T-helper 2 cell treated with Interferon-gamma antibody and Interleukin-4, amounts not matched to agents 100 ng/mL and 5 ng/mL, for 36 hours (primary cell): Measurements from ENCODE around the gene PIM3. TPM values are rescaled to one million over a fixed set of nuclear protein-coding genes. Genes with fewer than 3 reads are reported as not detected.

ENCODE experiments used
- intact Hi-C: fragments of 100-400 bp; cut with micrococcal nuclease; formaldehyde crosslinking; loops from one replicate; pipeline ENCODE4 v1.15.1; 2023
- total RNA-seq: library from RNA; stranded (reverse); gene quantifications from 2 replicates; pipeline ENCODE4 v1.2.3, GENCODE V29; 2022

The PIM3 gene
- 52.6 and 52.8 TPM in 2 replicates for total RNA-seq

DNA sequence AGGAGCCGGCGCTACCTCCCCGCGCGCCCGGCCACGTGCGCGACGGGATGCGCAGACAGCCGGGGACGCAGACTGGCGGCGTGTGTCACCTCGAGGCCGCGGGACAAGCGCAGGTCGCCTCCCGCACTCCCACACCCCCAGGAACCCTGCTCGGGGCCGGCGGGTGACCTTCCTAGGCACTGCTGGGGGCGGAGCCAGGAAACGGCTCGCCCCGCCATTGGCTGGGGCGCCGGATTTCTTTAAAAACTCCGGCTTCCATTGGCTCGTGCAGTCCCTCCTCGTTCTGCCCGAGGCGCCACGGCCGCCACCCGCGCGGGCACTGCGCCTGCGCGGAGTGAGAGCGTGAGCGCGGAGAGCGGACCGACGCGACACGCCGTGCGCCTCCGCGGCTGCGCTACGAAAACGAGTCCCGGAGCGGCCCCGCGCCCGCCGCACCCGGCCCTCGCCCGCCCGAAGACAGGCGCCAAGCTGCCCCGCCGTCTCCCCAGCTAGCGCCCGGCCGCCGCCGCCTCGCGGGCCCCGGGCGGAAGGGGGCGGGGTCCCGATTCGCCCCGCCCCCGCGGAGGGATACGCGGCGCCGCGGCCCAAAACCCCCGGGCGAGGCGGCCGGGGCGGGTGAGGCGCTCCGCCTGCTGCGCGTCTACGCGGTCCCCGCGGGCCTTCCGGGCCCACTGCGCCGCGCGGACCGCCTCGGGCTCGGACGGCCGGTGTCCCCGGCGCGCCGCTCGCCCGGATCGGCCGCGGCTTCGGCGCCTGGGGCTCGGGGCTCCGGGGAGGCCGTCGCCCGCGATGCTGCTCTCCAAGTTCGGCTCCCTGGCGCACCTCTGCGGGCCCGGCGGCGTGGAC, at the start of gene PIM3:
TSS of gene PIM3 (plus strand) at position 614 of the 846 bp plus-strand sequence. CDS start at position 790, 176 bp downstream.
- intact Hi-C loops: loop anchor here (1.0 kb wide), 2 partner anchors 24 to 42 kb away; partner anchors contain the start of genes ALG12 and CRELD2

GRCh38 chr22:49911881-49912625, 48.5 kb upstream of the PIM3 start:
- intact Hi-C loops: no loop called here

- intact Hi-C loops: no loop called here
Measured at GRCh38 chr22:49913026-49913425, 47.5 kb upstream of the PIM3 start.

DNA sequence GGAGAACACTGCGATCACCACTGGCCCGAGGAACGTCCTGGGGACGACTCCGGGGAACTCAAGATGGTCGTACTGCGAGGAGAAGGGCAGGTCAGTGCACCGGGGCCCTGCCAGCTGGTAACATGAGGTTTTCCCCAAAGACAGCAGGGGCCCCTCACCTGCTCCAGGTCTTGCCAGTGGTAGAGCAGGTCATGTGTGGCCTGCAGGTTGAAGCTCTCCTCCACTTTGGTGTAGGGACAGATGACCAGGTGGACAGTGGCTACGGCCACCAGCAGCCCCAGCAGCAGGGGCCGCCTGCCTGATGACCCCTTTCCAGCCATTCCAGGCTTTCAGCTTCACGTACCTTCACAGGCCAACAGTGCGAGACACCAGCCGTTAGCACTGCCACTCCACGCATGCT, 47.1 kb upstream of the PIM3 start:
- intact Hi-C loops: no loop called here

GRCh38 chr22:49914256-49914655, 46.3 kb upstream of the PIM3 start:
- intact Hi-C loops: no loop called here

- intact Hi-C loops: no loop called here
Measured at GRCh38 chr22:49915610-49916009, 45.0 kb upstream of the PIM3 start.

DNA sequence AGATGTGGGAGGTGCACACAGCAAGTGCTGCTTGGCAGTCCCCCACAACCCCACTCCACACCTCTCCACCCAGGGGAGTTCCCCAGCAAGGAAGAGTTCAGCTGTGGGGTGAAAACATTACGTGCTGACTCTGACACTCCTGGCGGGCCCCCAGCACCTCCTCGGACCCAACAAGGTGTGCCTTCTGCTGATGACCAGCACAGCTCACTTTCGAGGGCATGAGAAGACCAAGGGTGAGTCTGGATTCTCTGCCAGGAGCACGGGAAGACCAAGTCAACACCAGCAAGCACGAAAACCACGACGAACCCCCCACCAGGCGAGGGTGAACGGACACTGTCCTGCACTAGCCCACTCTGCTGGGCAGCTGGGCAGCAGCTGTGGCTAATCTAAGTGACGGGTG, 43.7 kb upstream of the PIM3 start:
- intact Hi-C loops: no loop called here

DNA sequence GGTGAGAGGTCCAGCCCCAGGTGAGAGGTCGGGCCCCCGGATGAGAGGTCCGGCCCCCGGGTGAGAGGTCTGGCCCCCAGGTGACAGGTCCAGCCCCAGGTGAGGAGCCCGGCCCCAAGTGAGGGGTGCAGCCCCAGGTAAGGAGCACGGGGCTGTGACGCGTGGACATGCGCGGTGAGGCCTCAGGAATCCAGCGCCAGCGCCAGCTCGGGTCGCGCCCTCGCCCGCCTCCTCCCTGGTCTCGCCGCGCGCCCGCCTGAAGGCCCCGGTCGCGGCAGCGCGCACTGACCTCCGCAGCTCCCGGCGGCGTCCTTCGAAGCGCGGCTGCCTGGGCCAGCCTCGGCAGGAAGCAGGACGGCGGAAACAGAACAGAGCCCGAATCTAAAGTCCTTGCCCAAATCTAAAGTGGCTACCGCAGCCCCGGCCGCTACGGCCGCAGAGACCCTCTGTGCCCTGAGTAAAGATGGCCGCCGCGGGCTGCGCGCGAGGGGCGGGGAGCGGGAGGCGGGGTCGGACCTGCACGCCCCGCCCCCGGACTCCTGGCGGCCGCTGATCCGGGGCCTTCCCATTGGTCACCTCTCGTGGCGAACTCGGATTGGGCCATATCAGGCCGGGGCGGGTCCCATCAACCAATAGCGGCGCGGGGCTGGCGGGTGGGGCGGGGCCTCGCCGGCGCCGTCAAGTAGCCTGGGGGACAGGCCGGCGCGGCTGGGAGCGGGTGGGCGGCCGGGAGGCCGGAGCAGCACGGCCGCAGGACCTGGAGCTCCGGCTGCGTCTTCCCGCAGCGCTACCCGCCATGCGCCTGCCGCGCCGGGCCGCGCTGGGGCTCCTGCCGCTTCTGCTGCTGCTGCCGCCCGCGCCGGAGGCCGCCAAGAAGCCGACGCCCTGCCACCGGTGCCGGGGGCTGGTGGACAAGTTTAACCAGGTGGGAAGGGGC, 42.3 kb upstream of the PIM3 start, which contains the start of the genes ALG12 and CRELD2:
TSS of gene ALG12 (minus strand) at position 465 of the 937 bp plus-strand sequence. CDS start 4,673 bp downstream, outside the sequence.
TSS of gene CRELD2 (plus strand) at position 661 of the 937 bp plus-strand sequence. CDS start at position 797, 136 bp downstream.
- intact Hi-C loops: loop anchor here (1.0 to 2.0 kb wide), 4 partner anchors 18 to 91 kb away; partner anchors contain the start of genes BRD1, PIM3 and ZBED4

- intact Hi-C loops: loop anchor here (1.0 to 2.0 kb wide), 4 partner anchors 17 to 92 kb away; partner anchors contain the start of genes BRD1, PIM3 and ZBED4
Measured at GRCh38 chr22:49918911-49919881, 41.4 kb upstream of the PIM3 start.

GRCh38 chr22:49920859-49921258, 39.7 kb upstream of the PIM3 start:
- intact Hi-C loops: no loop called here

GRCh38 chr22:49921508-49922278, 38.9 kb upstream of the PIM3 start:
- intact Hi-C loops: no loop called here

DNA sequence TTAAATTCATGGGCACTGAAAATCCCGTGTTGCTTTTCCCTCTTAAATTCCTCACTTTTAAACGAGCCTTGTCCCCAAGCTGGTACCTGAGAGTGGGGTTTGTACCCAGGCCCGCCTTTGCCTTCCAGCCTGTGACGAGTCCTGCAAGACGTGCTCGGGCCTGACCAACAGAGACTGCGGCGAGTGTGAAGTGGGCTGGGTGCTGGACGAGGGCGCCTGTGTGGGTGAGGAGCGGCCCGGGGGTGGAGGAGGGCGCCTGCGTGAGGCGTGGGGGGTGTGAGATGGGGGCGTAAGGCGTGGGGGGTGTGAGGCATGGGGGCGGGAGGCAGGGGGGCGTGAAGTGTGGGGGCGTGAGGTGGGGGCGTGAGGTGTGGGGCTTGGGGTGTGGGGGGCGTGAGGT, 38.1 kb upstream of the PIM3 start:
- intact Hi-C loops: no loop called here

DNA sequence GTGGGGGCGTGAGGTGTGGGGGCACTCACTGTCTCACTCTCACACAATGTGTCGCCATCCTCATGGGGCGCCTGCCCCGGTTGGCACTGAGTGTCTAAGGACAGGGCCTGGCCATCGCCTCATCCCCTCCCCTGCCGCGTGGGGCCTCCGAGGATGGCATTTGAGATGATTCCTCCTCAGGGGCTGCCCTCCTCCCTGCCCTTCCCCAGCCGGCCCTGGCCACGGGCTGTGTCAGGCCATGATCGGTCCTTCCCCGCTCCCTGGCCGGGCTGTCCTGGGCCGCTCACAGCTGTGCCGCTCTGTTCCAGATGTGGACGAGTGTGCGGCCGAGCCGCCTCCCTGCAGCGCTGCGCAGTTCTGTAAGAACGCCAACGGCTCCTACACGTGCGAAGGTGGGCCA, 37.6 kb upstream of the PIM3 start:
- intact Hi-C loops: no loop called here

GRCh38 chr22:49923445-49923844, 37.1 kb upstream of the PIM3 start:
- intact Hi-C loops: no loop called here

- intact Hi-C loops: no loop called here
Measured at GRCh38 chr22:49924113-49924833, 36.3 kb upstream of the PIM3 start.

- intact Hi-C loops: loop anchor here (5.0 kb wide), 1 partner anchor 262 kb away; the partner anchor contains the start of gene TRABD
Measured at GRCh38 chr22:49925525-49926128, 34.9 kb upstream of the PIM3 start.

- intact Hi-C loops: loop anchor here (5.0 kb wide), 1 partner anchor 260 kb away; the partner anchor contains the start of gene TRABD
Measured at GRCh38 chr22:49926916-49927315, 33.7 kb upstream of the PIM3 start.
